Activated B cell treated with CpG ODN at 0.5 μM for 24 hours (primary cell): ENCODE results near the gene ZNF268. TPM values are rescaled to one million over a fixed set of nuclear protein-coding genes. Genes with fewer than 3 reads are reported as not detected.
"Not testable (repeated sequence)": the region's sequence is repeated elsewhere in the genome, so short reads cannot be mapped to it uniquely, and the experiment has no call there.

Experiments
- ATAC-seq: fragments of 200-7000 bp; cut with Tn5 transposase; one replicate; pipeline ENCODE4 v1.10.0; 2021; ENCODE audit warnings: low read depth, mild to moderate bottlenecking, moderate library complexity
- CTCF ChIA-PET: fragments of 350-600 bp; sonication (Branson Sonifier 250); formaldehyde crosslinking; loops from one replicate; lab custom pipeline; 2021; ENCODE audit warnings: antibody characterized with exemption; lab: Charles Lee
- POLR2A ChIA-PET: fragments of 350-600 bp; sonication (Branson Sonifier 250); formaldehyde crosslinking; loops from one replicate; lab custom pipeline; 2021; ENCODE audit warnings: antibody characterized with exemption; lab: Charles Lee
- DNase-seq: peaks from one replicate; pipeline ENCODE4 v3.0.0; 2022
- H3K27ac Mint-ChIP-seq: one replicate; pipeline ENCODE4 v1.8.0; 2020; ENCODE audit warnings: mixed read lengths
- H3K27me3 Mint-ChIP-seq: one replicate; pipeline ENCODE4 v1.8.0; 2021; ENCODE audit warnings: mixed read lengths
- H3K36me3 Mint-ChIP-seq: one replicate; pipeline ENCODE4 v1.8.0; 2021; ENCODE audit warnings: low read depth, mixed read lengths
- H3K4me1 Mint-ChIP-seq: one replicate; pipeline ENCODE4 v1.8.0; 2021; ENCODE audit warnings: mixed read lengths
- H3K4me3 Mint-ChIP-seq: one replicate; pipeline ENCODE4 v1.8.0; 2020; ENCODE audit warnings: mild to moderate bottlenecking, mixed read lengths
- H3K9me3 Mint-ChIP-seq: one replicate; pipeline ENCODE4 v1.8.0; 2020; ENCODE audit warnings: mixed read lengths
- intact Hi-C: fragments of 100-400 bp; cut with micrococcal nuclease; formaldehyde crosslinking; loops from one replicate; pipeline ENCODE4 v1.15.1; 2024
- total RNA-seq: library from RNA; stranded (reverse); gene quantifications from 2 replicates; pipeline ENCODE4 v1.2.3, GENCODE V29; 2022
- TF ChIP-seq, protein P1 (sequence below): fragments of 200-600 bp; IDR thresholded peaks from one replicate; pipeline ENCODE4 v1.8.0; 2022; ENCODE audit warnings: antibody characterized with exemption, mild to moderate bottlenecking

Gene ZNF268
- total RNA-seq, 1 donor from 2014 or later = 29.3 TPM

DNA sequence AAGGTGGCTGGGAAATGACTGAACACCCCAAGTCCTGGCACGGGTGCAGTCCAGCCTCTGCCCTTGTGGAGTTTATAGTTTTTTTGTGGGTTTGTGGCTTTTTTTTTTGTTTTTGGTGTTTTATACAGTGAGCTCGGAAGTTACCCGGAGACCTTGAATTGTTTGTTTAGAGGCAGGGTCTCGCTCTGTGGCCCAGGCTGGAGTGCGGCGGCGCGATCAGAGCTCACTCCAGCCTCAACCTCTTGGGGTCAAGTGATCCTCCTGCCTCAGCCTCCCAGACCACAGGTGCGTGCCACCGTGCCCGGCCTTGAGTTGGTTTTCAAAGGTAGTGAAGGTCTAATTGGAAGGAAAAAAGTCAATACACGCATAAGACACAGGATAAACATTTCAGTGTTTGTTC is 55.3 kb downstream of the ZNF268 start:
- TF ChIP-seq, protein P1, sequence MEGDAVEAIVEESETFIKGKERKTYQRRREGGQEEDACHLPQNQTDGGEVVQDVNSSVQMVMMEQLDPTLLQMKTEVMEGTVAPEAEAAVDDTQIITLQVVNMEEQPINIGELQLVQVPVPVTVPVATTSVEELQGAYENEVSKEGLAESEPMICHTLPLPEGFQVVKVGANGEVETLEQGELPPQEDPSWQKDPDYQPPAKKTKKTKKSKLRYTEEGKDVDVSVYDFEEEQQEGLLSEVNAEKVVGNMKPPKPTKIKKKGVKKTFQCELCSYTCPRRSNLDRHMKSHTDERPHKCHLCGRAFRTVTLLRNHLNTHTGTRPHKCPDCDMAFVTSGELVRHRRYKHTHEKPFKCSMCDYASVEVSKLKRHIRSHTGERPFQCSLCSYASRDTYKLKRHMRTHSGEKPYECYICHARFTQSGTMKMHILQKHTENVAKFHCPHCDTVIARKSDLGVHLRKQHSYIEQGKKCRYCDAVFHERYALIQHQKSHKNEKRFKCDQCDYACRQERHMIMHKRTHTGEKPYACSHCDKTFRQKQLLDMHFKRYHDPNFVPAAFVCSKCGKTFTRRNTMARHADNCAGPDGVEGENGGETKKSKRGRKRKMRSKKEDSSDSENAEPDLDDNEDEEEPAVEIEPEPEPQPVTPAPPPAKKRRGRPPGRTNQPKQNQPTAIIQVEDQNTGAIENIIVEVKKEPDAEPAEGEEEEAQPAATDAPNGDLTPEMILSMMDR = no peak
- Mint-ChIP-seq H3K36me3 (no peaks in the 10 kb centered on the region), H3K27me3 (no peaks in the 10 kb centered on the region), H3K4me1 (no peaks in the 10 kb centered on the region), H3K4me3 (no peak overlapping the region), H3K9me3 (peaks cover 9% of the 10 kb centered on the region), H3K27ac (no peak overlapping the region)
- CTCF ChIA-PET = no interaction called here
- DNase-seq = no peak
- intact Hi-C loops = no loop called here
- POLR2A ChIA-PET = no interaction called here
- ATAC-seq = no peak

- DNase-seq (no peak), ATAC-seq (no peak)
- POLR2A ChIA-PET = no interaction called here
- Mint-ChIP-seq H3K27me3 (no peaks in the 10 kb centered on the region), H3K4me1 (peaks cover 5% of the 10 kb centered on the region), H3K4me3 (no peak overlapping the region), H3K27ac (no peak overlapping the region), H3K9me3 (peaks cover 25% of the 10 kb centered on the region), H3K36me3 (no peaks in the 10 kb centered on the region)
- CTCF ChIA-PET = no interaction called here
- intact Hi-C loops = no loop called here
- TF ChIP-seq, protein P1 = no peak
Observed at GRCh38 chr12:133251732-133252131, 70.4 kb downstream of the ZNF268 start.

GRCh38 chr12:133255833-133256232 is 74.5 kb downstream of the ZNF268 start:
- H3K36me3 Mint-ChIP-seq, CTCF ChIA-PET, DNase-seq, H3K27ac Mint-ChIP-seq, intact Hi-C loops, POLR2A ChIA-PET, H3K27me3 Mint-ChIP-seq, H3K4me1 Mint-ChIP-seq, H3K4me3 Mint-ChIP-seq, ATAC-seq: not testable (repeated sequence)
- peaks cover 20% of the 10 kb centered on the region for H3K9me3 Mint-ChIP-seq

GRCh38 chr12:133256321-133256720 is 75.0 kb downstream of the ZNF268 start:
- DNase-seq = no peak
- H3K9me3 Mint-ChIP-seq = peaks cover 19% of the 10 kb centered on the region
- CTCF ChIA-PET = no interaction called here
- H3K4me1 Mint-ChIP-seq = peaks cover 5% of the 10 kb centered on the region
- TF ChIP-seq, protein P1 = no peak
- no peaks in the 10 kb centered on the region for H3K36me3 Mint-ChIP-seq
- POLR2A ChIA-PET = no interaction called here
- H3K4me3 Mint-ChIP-seq = no peak overlapping the region
- no peaks in the 10 kb centered on the region for H3K27me3 Mint-ChIP-seq
- no peak for ATAC-seq
- intact Hi-C loops = no loop called here
- no peak overlapping the region for H3K27ac Mint-ChIP-seq

DNA sequence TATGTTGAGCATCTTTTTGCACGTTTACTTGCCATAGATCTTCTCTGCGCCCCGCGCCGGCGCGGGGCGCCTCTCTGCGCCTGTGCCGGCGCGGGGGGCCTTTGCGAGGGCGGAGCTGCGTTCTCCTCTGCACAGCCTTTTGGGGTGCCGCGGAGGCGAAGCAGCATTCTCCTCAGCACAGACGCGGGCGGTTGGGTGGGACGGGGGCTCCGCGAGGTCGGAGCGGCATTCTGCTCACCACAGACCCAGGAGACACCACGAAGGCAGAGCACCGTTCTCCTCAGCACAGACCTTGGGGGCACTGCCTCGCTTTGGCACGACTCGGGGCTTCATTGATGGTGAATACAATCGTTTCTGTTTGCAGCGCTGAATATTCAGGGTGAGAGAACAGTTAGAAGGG is 82.9 kb downstream of the ZNF268 start:
- TF ChIP-seq, protein P1 = no peak
- Mint-ChIP-seq H3K27ac (no peak overlapping the region), H3K36me3 (no peaks in the 10 kb centered on the region), H3K4me1 (no peaks in the 10 kb centered on the region), H3K27me3 (no peaks in the 10 kb centered on the region), H3K9me3 (no peaks in the 10 kb centered on the region), H3K4me3 (no peak overlapping the region)
- ATAC-seq = no peak
- ChIA-PET POLR2A (no interaction called here), CTCF (no interaction called here)
- intact Hi-C loops = no loop called here
- no peak for DNase-seq

Other genes starting within 250 kb of the ZNF268 start
- 12.2 and 15.4 TPM in 2 replicates for gene ZNF605, start 225.2 kb upstream of the ZNF268 start, total RNA-seq
- 20.8 and 24.9 TPM in 2 replicates for gene ZNF26, start 195.1 kb upstream of the ZNF268 start, total RNA-seq
- gene ZNF84, start 144.0 kb upstream of the ZNF268 start, total RNA-seq = 34.8 and 41.1 TPM in 2 replicates
- gene ZNF140, start 100.6 kb upstream of the ZNF268 start, total RNA-seq = 20.6 and 21.9 TPM in 2 replicates
- gene ZNF891, start 51.2 kb upstream of the ZNF268 start, total RNA-seq = 2.9 and 4.0 TPM in 2 replicates
- gene ZNF10, start 50.9 kb upstream of the ZNF268 start, total RNA-seq = 8.4 and 10.9 TPM in 2 replicates
- not detected in 2 replicates for gene ANHX, start 54.4 kb downstream of the ZNF268 start, total RNA-seq